Mucosa of rectum (tissue), 2 donors: Measurements from ENCODE around the gene S100A5.
A peak's percentile ranks its signal among the peaks of the same experiment; 100 is the strongest.

Source experiments
- H3K27ac ChIP-seq, 2 donors: one replicate each; pipeline ENCODE4 v1.7.0; 2013; ENCODE audit warnings: inconsistent platforms in 2 of 2, low read depth in 2 of 2, low read length in 2 of 2
- H3K27me3 ChIP-seq, 2 donors: one replicate each; pipeline ENCODE4 v1.7.0; 2013; ENCODE audit warnings: low read length in 2 of 2; ENCODE audit not compliant: control insufficient read depth in 2 of 2, insufficient read depth in 2 of 2
- H3K36me3 ChIP-seq, 2 donors: one replicate each; pipeline ENCODE4 v1.7.0; 2013; ENCODE audit warnings: low read length in 2 of 2; ENCODE audit not compliant: control insufficient read depth in 2 of 2, insufficient read depth in 2 of 2
- H3K4me1 ChIP-seq, 2 donors: one replicate each; pipeline ENCODE4 v1.7.0; 2013; ENCODE audit warnings: low read length in 2 of 2, mild to moderate bottlenecking in 1 of 2; ENCODE audit not compliant: control insufficient read depth in 2 of 2, insufficient read depth in 2 of 2
- H3K4me3 ChIP-seq, 2 donors: one replicate each; pipeline ENCODE4 v1.7.0; 2013; ENCODE audit warnings: low read length in 2 of 2
- H3K9ac ChIP-seq, 2 donors: one replicate each; pipeline ENCODE4 v1.7.0; 2013; ENCODE audit warnings: low read length in 2 of 2, low read depth in 1 of 2, mild to moderate bottlenecking in 1 of 2
- H3K9me3 ChIP-seq, 2 donors: one replicate each; pipeline ENCODE4 v1.7.0; 2013; ENCODE audit warnings: low read length in 2 of 2; ENCODE audit not compliant: control insufficient read depth in 2 of 2
- donor health status: healthy.
- donor health status: Normal muscosa, but diverticular disease.

Gene S100A5

DNA sequence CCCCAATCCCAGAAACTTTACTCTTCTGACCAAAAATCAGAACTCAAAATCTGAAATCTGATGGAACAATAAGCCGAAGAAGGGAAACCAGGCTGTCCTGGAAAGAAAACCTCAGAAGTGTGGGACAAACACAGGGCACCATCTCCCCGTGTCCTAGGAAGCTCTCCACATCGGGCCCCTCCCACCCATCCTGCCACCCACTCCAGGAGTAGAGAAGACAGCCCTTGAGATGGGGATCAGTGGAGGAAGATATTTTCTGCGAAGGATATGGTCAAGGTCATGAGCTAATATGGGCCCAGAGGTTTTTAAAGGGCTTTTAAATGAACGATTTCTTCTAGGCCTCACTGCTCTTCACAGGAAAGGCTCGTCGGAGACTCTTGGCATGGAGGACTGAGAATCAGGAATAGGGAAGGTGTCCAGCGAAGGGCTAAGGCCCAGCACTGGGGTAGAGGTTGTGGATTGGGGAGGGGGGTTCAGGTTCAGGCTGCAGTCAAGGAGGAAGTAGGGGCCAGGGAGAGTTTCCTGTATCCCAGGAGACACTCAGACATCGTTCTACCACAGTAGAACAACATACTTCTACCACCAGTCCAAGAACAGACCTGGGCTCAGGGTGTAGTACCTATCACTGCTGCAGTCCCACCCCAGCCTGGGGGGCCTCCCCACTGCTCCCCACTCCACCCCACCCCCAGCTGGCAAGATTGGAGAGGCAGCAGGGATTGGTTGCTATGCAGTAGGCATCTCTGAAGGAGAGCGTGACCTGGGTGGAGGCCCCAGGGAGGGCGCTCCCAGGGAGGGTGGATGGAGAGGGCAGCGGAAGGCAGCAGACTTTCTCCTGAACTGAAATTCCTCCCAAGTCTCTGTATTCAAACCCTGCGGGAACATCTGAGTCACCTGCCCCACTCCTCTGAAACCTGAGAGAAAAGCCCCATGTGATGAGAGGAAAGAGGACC is 1.2 kb upstream of the S100A5 start:
- Histone ChIP-seq H3K9ac (no peak overlapping the region), H3K9me3 (no peaks in the 10 kb centered on the region), H3K4me1 (peaks cover 50 to 55% of the 10 kb centered on the region in 2 donors), H3K4me3 (no peak overlapping the region), H3K27me3 (no peaks in the 10 kb centered on the region), H3K27ac (peak overlapping the region in 1 of 2 donors; percentile 35), H3K36me3 (peaks cover 0 to 4% of the 10 kb centered on the region in 2 donors)

GRCh38 chr1:153539395-153540093 is 1.2 kb downstream of the S100A5 start:
- H3K36me3 ChIP-seq = peaks cover 3 to 4% of the 10 kb centered on the region in 2 donors
- no peaks in the 10 kb centered on the region for H3K9me3 ChIP-seq
- no peak overlapping the region for H3K27ac ChIP-seq
- no peak overlapping the region for H3K9ac ChIP-seq
- no peaks in the 10 kb centered on the region for H3K27me3 ChIP-seq
- H3K4me3 ChIP-seq = no peak overlapping the region
- H3K4me1 ChIP-seq = peaks cover 44 to 51% of the 10 kb centered on the region in 2 donors

GRCh38 chr1:153538315-153538821 is 2.4 kb downstream of the S100A5 start:
- peak overlapping the region; percentile 99 to 100 for H3K27ac ChIP-seq
- H3K36me3 ChIP-seq = peaks cover 0 to 3% of the 10 kb centered on the region in 2 donors

GRCh38 chr1:153537376-153537730 is 3.4 kb downstream of the S100A5 start:
- no peaks in the 10 kb centered on the region for H3K27me3 ChIP-seq
- H3K9me3 ChIP-seq = no peaks in the 10 kb centered on the region
- peaks cover 61 to 62% of the 10 kb centered on the region in 2 donors for H3K4me1 ChIP-seq
- H3K27ac ChIP-seq = peak overlapping the region; percentile 99 to 100
- H3K36me3 ChIP-seq = peaks cover 0 to 3% of the 10 kb centered on the region in 2 donors
- H3K9ac ChIP-seq = peak overlapping the region in 1 of 2 donors; percentile 100
- no peak overlapping the region for H3K4me3 ChIP-seq

More at GRCh38 chr1:153538315-153538821, 2.4 kb downstream of the S100A5 start:
- H3K4me1 ChIP-seq = peaks cover 51 to 55% of the 10 kb centered on the region in 2 donors
- H3K9me3 ChIP-seq = no peaks in the 10 kb centered on the region
- H3K4me3 ChIP-seq = no peak overlapping the region
- H3K27me3 ChIP-seq = no peaks in the 10 kb centered on the region
- H3K9ac ChIP-seq = peak overlapping the region; percentile 5 to 50

GRCh38 chr1:153536671-153537375 is 3.9 kb downstream of the S100A5 start:
- Histone ChIP-seq H3K27me3 (no peaks in the 10 kb centered on the region), H3K9ac (peak overlapping the region; percentile 100), H3K4me1 (peaks cover 65 to 66% of the 10 kb centered on the region in 2 donors), H3K27ac (peak overlapping the region; percentile 99 to 100), H3K4me3 (peak overlapping the region; percentile 95 to 98), H3K36me3 (peaks cover 0 to 3% of the 10 kb centered on the region in 2 donors), H3K9me3 (no peaks in the 10 kb centered on the region)

- Histone ChIP-seq H3K4me1 (peaks cover 67 to 70% of the 10 kb centered on the region in 2 donors), H3K27me3 (no peaks in the 10 kb centered on the region), H3K9ac (peak overlapping the region; percentile 100), H3K36me3 (peaks cover 0 to 3% of the 10 kb centered on the region in 2 donors), H3K9me3 (no peaks in the 10 kb centered on the region), H3K27ac (peak overlapping the region; percentile 99 to 100), H3K4me3 (peak overlapping the region; percentile 95 to 98)
Observed at GRCh38 chr1:153536012-153536670, 4.6 kb downstream of the S100A5 start.

DNA sequence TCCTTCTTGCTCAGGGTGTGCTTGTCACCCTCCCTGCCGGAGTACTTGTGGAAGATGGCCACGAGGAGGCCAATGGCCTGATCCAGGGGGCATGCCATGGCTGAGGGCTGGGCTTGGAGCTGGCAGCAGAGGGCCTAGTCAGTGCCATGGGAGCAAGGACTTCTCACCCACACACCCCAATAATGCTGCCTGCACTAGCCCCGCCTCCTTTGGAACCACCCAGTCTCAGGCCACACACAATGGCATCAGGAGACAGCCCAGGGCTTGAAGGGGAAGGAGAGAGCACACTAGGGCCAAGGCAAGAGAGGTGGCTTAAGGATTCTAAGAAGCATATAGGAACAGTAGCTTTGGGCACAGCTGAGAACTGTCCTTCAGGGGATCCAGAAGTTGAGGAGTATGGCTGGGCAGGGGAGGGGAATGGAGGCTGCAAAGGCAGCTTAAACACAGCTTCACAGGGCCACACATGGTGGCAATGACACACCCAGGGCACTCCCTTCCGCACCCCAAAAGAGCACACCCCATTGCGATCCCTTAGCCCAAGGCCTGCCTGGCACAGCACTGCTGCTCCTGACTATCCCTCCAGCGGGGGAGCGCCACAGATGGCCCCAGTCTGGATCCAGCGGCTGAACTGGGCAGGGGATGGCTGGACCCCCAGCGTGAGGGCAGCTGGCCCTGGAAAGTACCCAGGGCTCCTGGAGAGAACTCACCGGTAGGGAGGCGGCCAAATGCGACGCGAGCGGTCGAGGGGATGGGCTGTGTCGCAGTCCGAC is 5.3 kb downstream of the S100A5 start, which contains the start of gene S100A6:
TSS of gene S100A6 (minus strand) at position 750 of the 770 bp plus-strand sequence. CDS start at position 98, 652 bp downstream.
- no peaks in the 10 kb centered on the region for H3K27me3 ChIP-seq
- H3K27ac ChIP-seq = peak within 1 kb of the TSS; percentile 99 to 100
- peaks cover 0 to 3% of the 10 kb centered on the region in 2 donors for H3K36me3 ChIP-seq
- peak within 1 kb of the TSS; percentile 95 to 98 for H3K4me3 ChIP-seq
- H3K9me3 ChIP-seq = no peaks in the 10 kb centered on the region
- H3K9ac ChIP-seq = peak within 1 kb of the TSS; percentile 100
- peaks cover 60 to 68% of the 10 kb centered on the region in 2 donors for H3K4me1 ChIP-seq

DNA sequence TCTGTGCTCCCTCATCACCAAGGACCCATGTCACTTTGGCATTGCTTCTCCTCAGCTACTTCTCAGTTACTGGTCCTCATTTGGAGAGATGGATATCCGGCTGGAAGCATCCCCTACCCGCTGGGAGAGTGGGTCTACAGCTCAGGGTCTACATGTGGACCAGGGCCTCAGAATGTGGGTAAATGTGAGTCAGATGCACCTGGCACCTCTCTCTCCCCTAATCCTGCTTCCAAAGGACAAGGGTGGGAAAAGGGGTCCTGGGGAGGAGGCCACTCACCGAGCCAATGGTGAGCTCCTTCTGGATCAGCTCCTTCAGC is 5.9 kb downstream of the S100A5 start:
- Histone ChIP-seq H3K27ac (peak overlapping the region; percentile 99 to 100), H3K9ac (peak overlapping the region; percentile 100), H3K36me3 (peaks cover 0 to 3% of the 10 kb centered on the region in 2 donors), H3K4me3 (peak overlapping the region; percentile 95 to 98), H3K27me3 (no peaks in the 10 kb centered on the region), H3K9me3 (no peaks in the 10 kb centered on the region), H3K4me1 (peaks cover 60 to 65% of the 10 kb centered on the region in 2 donors)
